Lower leg skin (tissue), 3 donors: ENCODE data around the gene FMO5.

Experiments
- CTCF ChIP-seq, 3 donors: fragments of 450-650 bp; IDR thresholded peaks; one replicate each; pipeline ENCODE4 v1.5.1; 2016; ENCODE audit warnings: antibody characterized with exemption in 3 of 3, mild to moderate bottlenecking in 3 of 3, moderate library complexity in 2 of 3
- POLR2A ChIP-seq, 2 donors: fragments of 450-650 bp; IDR thresholded peaks; one replicate each; pipeline ENCODE4 v1.6.1; 2016 to 2017; ENCODE audit warnings: antibody characterized with exemption in 2 of 2, mild to moderate bottlenecking in 1 of 2, moderate library complexity in 1 of 2

GRCh38 chr1:147252540-147252939, 27.4 kb upstream of the FMO5 start:
- TF ChIP-seq CTCF (IDR thresholded peaks at IDR 0.05) (no peak), POLR2A (IDR thresholded peaks at IDR 0.05) (no peak)
